ENCODE data around the gene SNCA.
A peak's percentile ranks its signal among the peaks of the same experiment; 100 is the strongest.

The SNCA gene

GRCh38 chr4:89752932-89753598, 83.9 kb downstream of the SNCA start:
- DNase-seq = no peak

- DNase-seq = no peak
Measured at GRCh38 chr4:89751416-89751815, 85.5 kb downstream of the SNCA start.

- no peak for DNase-seq
Measured at GRCh38 chr4:89746377-89746776, 90.6 kb downstream of the SNCA start.

- no peak for DNase-seq
Measured at GRCh38 chr4:89745708-89746107, 91.3 kb downstream of the SNCA start.

- DNase-seq = no peak
Measured at GRCh38 chr4:89744914-89745313, 92.0 kb downstream of the SNCA start.

- DNase-seq = no peak
Measured at GRCh38 chr4:89741768-89742167, 95.2 kb downstream of the SNCA start.

GRCh38 chr4:89739311-89739988, 97.5 kb downstream of the SNCA start:
- no peak for DNase-seq

GRCh38 chr4:89737888-89738287, 99.1 kb downstream of the SNCA start:
- peak; percentile 45 for DNase-seq

GRCh38 chr4:89733946-89734345, 103.0 kb downstream of the SNCA start:
- DNase-seq = no peak

GRCh38 chr4:89727238-89727637, 109.7 kb downstream of the SNCA start:
- DNase-seq = no peak

GRCh38 chr4:89725268-89725667, 111.7 kb downstream of the SNCA start:
- DNase-seq = no peak

GRCh38 chr4:89724716-89725115, 112.2 kb downstream of the SNCA start:
- DNase-seq = no peak

- no peak for DNase-seq
Measured at GRCh38 chr4:89723096-89723495, 113.9 kb downstream of the SNCA start.

GRCh38 chr4:89722517-89722916, 114.4 kb downstream of the SNCA start:
- DNase-seq = no peak

- no peak for DNase-seq
Measured at GRCh38 chr4:89720981-89721380, 116.0 kb downstream of the SNCA start.

GRCh38 chr4:89719536-89720090, 117.3 kb downstream of the SNCA start:
- DNase-seq = no peak

GRCh38 chr4:89716893-89717292, 120.1 kb downstream of the SNCA start:
- DNase-seq = no peak

GRCh38 chr4:89715631-89716030, 121.3 kb downstream of the SNCA start:
- no peak for DNase-seq

GRCh38 chr4:89712827-89713226, 124.1 kb downstream of the SNCA start:
- no peak for DNase-seq

- no peak for DNase-seq
Measured at GRCh38 chr4:89712141-89712540, 124.8 kb downstream of the SNCA start.

GRCh38 chr4:89708903-89709421, 128.0 kb downstream of the SNCA start:
- DNase-seq = no peak

- DNase-seq = no peak
Measured at GRCh38 chr4:89707467-89707866, 129.5 kb downstream of the SNCA start.

- no peak for DNase-seq
Measured at GRCh38 chr4:89704651-89705395, 132.1 kb downstream of the SNCA start.
